Measurements from ENCODE around the gene SFT2D1.
"Not testable (repeated sequence)": the region's sequence is repeated elsewhere in the genome, so short reads cannot be mapped to it uniquely, and the experiment has no call there.

SFT2D1 gene

DNA sequence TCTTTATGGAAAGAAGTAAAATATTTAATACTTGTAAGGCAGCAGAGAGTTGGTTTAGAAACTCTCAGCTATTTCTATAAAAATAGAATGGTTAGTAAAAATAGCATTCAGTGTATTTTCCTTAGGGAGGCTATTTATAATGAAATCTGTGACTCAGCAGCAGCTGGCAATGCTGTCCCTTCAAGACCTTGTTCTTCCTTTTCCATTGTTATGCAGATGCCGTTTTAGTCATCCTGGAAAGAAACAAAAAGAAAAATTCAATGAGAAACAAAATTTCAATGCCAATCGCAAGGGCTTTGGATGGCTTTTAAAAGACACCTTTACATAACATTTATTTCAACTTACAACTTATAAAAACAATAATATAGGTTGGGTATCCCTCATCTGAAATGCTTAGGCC lies 22.9 kb upstream of the SFT2D1 start:
- in situ Hi-C loops (cut with MboI; ENCODE audit: low sequenced_read_pairs) = no loop called here

- in situ Hi-C loops (cut with MboI; ENCODE audit: low sequenced_read_pairs) = no loop called here
Measured at GRCh38 chr6:166364456-166364855, 22.1 kb upstream of the SFT2D1 start.

DNA sequence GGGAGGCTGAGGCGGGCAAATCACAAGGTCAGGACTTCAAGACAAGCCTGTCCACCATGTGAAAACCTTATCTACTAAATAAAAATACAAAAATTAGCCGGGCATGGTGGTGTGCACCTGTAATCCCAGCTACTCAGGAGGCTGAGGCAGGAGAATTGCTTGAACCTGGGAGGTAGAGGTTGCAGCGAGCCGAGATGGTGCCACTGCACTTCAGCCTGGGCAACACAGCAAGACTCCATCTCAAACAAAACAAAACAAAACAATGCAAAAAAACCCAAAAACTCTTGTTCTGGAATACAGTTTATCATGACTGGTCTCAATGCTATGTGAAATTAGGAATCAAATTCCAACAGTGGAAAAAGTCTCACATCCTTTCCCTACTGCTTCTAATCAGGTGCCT lies 20.1 kb upstream of the SFT2D1 start:
- in situ Hi-C loops (cut with MboI; ENCODE audit: low sequenced_read_pairs) = not testable (repeated sequence)

DNA sequence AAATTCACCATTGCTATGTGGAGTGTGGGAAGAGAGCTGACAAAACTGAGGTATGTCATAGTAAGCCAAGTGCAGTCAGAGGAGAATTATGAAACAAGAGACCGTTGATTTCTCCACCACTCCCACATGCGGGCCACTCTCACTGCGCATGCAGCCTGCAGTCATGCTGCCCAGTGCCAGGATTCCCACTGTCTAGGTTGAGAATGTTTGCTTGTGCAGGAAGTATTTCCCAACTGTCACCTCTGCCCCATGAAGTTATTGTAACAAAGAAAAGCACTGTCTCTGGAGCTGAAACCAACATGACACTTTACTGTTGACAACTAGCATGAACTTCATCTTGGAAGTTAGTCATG lies 18.7 kb upstream of the SFT2D1 start:
- in situ Hi-C loops (cut with MboI; ENCODE audit: low sequenced_read_pairs) = no loop called here

- in situ Hi-C loops (cut with MboI; ENCODE audit: low sequenced_read_pairs) = no loop called here
Measured at GRCh38 chr6:166360243-166361076, 18.1 kb upstream of the SFT2D1 start.

GRCh38 chr6:166355552-166355951 lies 13.2 kb upstream of the SFT2D1 start:
- in situ Hi-C loops (cut with MboI; ENCODE audit: low sequenced_read_pairs) = no loop called here

- in situ Hi-C loops (cut with MboI; ENCODE audit: low sequenced_read_pairs) = no loop called here
Measured at GRCh38 chr6:166354965-166355364, 12.6 kb upstream of the SFT2D1 start.

- in situ Hi-C loops (cut with MboI; ENCODE audit: low sequenced_read_pairs) = no loop called here
Measured at GRCh38 chr6:166354143-166354542, 11.8 kb upstream of the SFT2D1 start.

GRCh38 chr6:166353507-166353906 lies 11.2 kb upstream of the SFT2D1 start:
- in situ Hi-C loops (cut with MboI; ENCODE audit: low sequenced_read_pairs) = no loop called here

DNA sequence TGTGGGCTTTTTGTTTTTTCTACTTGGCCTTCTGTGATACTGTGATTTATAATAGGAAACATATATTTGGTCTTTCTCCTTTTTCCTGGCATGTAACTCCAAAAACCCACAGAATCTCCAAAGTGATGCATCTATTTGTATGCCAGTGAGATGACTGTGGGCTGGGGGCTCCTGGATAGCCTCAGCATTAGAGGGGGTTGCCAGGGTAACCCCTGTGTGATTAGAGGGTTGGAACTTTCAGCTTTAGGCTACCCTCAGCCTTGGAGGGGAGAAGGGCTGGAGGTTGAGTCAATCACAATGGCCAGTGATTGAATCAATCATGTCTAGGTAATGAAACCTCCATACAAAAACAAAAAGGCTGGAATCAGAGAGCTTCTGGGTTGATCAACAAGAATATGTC lies 10.6 kb upstream of the SFT2D1 start:
- in situ Hi-C loops (cut with MboI; ENCODE audit: low sequenced_read_pairs) = no loop called here

GRCh38 chr6:166351715-166352285 lies 9.5 kb upstream of the SFT2D1 start:
- in situ Hi-C loops (cut with MboI; ENCODE audit: low sequenced_read_pairs) = no loop called here

DNA sequence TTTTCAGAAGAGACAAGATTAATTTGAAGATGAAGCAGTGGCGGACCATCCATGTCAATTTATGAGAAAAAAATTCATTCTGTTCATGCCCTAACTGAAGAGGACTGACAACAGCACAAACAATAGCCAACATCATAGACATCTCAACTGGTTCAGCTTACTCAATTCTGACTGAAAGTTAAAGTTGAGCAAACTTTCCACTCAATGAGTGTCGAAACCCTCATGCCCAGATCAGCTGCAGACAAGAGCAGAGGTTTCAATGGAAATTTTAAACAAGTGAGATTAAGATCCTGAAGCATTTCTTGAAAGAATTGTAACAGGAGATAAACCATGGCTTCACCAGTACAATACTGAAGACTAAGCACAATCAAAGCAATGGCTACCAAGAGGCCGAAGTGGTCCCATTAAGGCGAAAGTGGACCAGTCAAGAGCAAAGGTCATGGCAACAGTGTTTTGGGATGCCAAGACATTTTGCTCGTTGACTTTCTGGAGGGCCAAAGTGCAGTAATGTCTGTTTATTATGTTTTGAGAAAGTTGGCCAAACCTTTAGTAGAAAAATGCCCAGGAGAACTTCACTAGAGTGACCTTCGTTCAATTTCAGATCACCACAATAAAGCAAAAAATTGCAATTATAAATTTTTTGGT lies 6.1 kb upstream of the SFT2D1 start:
- in situ Hi-C loops (cut with MboI; ENCODE audit: low sequenced_read_pairs) = no loop called here

DNA sequence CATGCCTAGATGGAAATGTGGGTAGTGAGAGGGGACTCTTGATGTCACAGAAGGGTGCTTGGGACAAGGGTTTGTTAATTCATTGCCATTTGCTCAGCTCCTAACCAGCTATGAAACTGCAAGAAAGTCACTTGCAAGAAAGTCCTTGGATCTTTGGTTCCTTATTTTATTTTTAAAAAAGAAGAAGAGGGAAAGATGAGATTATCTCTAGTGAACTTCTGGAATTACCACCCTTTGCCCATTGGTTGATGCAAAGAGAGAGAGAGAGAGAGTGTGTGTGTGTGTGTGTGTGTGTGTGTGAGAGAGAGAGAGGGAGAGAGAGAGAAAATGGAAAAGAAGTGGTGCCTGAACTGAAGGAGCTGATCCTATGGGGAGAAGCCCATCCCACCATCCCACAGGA lies 4.6 kb upstream of the SFT2D1 start:
- in situ Hi-C loops (cut with MboI; ENCODE audit: low sequenced_read_pairs) = no loop called here

DNA sequence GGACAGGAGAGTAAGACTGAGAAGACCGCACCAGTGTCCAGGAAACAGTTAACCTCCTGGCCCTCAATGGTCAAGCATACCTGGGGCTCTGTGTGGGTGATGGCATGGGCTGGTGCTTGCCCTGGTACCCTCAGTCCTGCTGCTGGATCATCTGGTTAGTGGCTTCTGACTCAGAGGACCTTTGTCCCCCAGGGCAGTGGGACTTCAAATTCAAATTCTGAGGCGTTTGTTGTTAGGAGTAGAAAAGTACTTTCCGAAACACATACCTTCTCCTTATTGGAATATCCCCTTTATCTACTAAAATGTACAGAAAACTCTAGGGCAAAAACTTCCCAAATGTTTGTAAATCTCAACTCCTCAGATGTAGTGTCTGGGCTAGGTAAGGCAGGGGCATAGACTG lies 4.1 kb upstream of the SFT2D1 start:
- in situ Hi-C loops (cut with MboI; ENCODE audit: low sequenced_read_pairs) = no loop called here

GRCh38 chr6:166345672-166346071 lies 3.3 kb upstream of the SFT2D1 start:
- in situ Hi-C loops (cut with MboI; ENCODE audit: low sequenced_read_pairs) = not testable (repeated sequence)

DNA sequence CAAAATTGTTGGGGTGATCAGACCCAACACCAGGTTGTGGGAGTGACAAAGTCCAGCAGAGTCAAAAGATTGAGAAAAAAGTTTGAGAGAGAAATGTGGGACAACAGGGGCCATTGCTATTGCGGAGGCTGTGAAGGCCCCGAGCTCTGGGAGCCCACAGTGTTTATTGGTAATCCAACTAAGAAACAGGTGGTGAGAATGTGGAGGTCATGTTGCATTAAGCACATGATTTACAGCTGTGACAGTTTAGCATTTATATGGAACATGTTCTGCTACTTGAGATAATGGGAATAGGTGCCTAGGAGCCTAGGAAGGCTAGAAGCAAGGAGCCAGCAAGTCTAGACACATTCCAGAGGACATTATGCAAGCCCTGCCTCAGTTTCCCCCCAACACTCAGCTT lies 2.6 kb upstream of the SFT2D1 start:
- in situ Hi-C loops (cut with MboI; ENCODE audit: low sequenced_read_pairs) = not testable (repeated sequence)

- in situ Hi-C loops (cut with MboI; ENCODE audit: low sequenced_read_pairs) = no loop called here
Measured at GRCh38 chr6:166344240-166344639, 1.9 kb upstream of the SFT2D1 start.

DNA sequence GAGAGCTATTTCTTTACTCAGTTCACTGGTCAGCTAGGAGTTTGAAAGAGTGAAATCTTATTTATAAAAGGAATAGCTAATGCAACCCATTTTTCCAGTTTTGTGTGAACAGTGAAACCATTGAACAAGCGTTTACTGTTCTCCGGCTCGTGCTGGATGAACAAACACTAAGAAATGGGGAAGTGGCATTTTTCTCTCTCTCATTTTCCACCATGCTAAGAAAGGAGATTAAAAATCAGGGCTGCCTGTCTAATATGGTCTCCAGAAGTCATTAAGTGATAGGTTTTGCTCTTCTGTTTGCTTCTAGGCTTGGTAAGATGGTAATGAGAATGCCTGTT lies 774 bp upstream of the SFT2D1 start:
- in situ Hi-C loops (cut with MboI; ENCODE audit: low sequenced_read_pairs) = no loop called here

- in situ Hi-C loops (cut with MboI; ENCODE audit: low sequenced_read_pairs) = no loop called here
Measured at GRCh38 chr6:166341977-166342348, 382 bp downstream of the SFT2D1 start.

GRCh38 chr6:166341464-166341863 lies 881 bp downstream of the SFT2D1 start:
- in situ Hi-C loops (cut with MboI; ENCODE audit: low sequenced_read_pairs) = no loop called here

DNA sequence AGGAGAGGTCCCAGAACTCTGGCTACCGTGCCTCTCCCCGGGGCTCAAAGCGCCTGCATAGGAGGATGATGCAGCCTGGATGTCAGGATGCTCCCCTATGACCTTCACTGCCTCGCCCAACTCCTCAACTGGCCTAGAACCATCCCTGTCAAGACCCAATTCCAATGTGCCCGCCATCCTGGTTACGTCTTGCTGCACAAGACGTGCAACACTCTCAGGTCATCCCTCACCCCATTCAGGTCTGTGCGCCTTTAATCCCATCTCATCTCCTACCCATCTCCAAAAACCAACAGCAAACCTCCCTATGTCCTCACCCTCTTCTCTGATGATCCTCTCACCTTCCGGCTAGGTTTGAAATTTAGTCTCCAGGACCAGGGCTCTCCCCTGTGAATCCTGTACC lies 3.5 kb downstream of the SFT2D1 start:
- in situ Hi-C loops (cut with MboI; ENCODE audit: low sequenced_read_pairs) = no loop called here

- in situ Hi-C loops (cut with MboI; ENCODE audit: low sequenced_read_pairs) = no loop called here
Measured at GRCh38 chr6:166336847-166337246, 5.5 kb downstream of the SFT2D1 start.
